ENCODE results near the gene DIS3L2.

DIS3L2 gene

GRCh38 chr2:232235716-232236115, 274.2 kb downstream of the DIS3L2 start:
- Histone ChIP-seq H2BK5ac (ENCODE audit: low read length) (no peak overlapping the region), H2BK120ac (ENCODE audit: low read depth, low read length) (no peak overlapping the region), H2BK12ac (ENCODE audit: low read length) (no peak overlapping the region), H3K4ac (ENCODE audit: low read length) (no peak overlapping the region), H3K9me3 (replicated peaks in 1 of 2; ENCODE audit: control insufficient read depth in 2 of 2, insufficient read depth in 1 of 2, low read depth in 1 of 2, low read length in 2 of 2) (no peaks in the 10 kb centered on the region), H4K91ac (ENCODE audit: low read depth, low read length, poor library complexity) (no peak overlapping the region), H3K9ac (ENCODE audit: low read depth, low read length, poor library complexity) (no peak overlapping the region), H4K8ac (ENCODE audit: low read depth, low read length) (no peak overlapping the region), H3K36me3 (replicated peaks in 1 of 2; ENCODE audit: control insufficient read depth in 2 of 2, insufficient read depth in 2 of 2, low read length in 2 of 2) (peaks cover 0 to 8% of the 10 kb centered on the region in 2 donors), H2AFZ (ENCODE audit: low read length) (no peak overlapping the region), H3K79me1 (ENCODE audit: low read depth, low read length) (no peaks in the 10 kb centered on the region), H2AK5ac (ENCODE audit: low read depth, low read length) (no peak overlapping the region), H2BK15ac (ENCODE audit: low read length) (no peak overlapping the region), H3K23ac (ENCODE audit: low read depth, low read length, poor library complexity) (no peak overlapping the region), H3K18ac (ENCODE audit: low read length) (no peak overlapping the region), H3K27me3 (ENCODE audit: control insufficient read depth in 3 of 3, insufficient read depth in 3 of 3, low read depth in 1 of 3, low read length in 3 of 3) (no peaks in the 10 kb centered on the region), H3K4me1 (ENCODE audit: control insufficient read depth in 2 of 2, insufficient read depth in 1 of 2, low read depth in 1 of 2, low read length in 2 of 2) (peaks cover 4 to 12% of the 10 kb centered on the region in 2 donors), H3K14ac (ENCODE audit: low read length) (no peak overlapping the region), H3K27ac (replicated peaks; ENCODE audit: low read length) (no peak overlapping the region), H3K4me2 (ENCODE audit: insufficient read depth, low read length, poor library complexity, severe bottlenecking) (no peak overlapping the region), H3K4me3 (ENCODE audit: low read length in 2 of 2) (no peak overlapping the region)
- DNase-seq (ENCODE audit: low spot score): peak; percentile 8
- WGBS, 2 donors (ENCODE audit: extremely low coverage in 2 of 2, insufficient read length in 2 of 2, insufficient replicate concordance in 1 of 2): no CpG with 5 or more reads among the region's 5 CpGs

GRCh38 chr2:232236200-232236599, 274.7 kb downstream of the DIS3L2 start:
- Histone ChIP-seq H2BK120ac (ENCODE audit: low read depth, low read length) (no peak overlapping the region), H4K91ac (ENCODE audit: low read depth, low read length, poor library complexity) (no peak overlapping the region), H3K36me3 (replicated peaks in 1 of 2; ENCODE audit: control insufficient read depth in 2 of 2, insufficient read depth in 2 of 2, low read length in 2 of 2) (peaks cover 0 to 8% of the 10 kb centered on the region in 2 donors), H2BK15ac (ENCODE audit: low read length) (no peak overlapping the region), H3K14ac (ENCODE audit: low read length) (no peak overlapping the region), H2AFZ (ENCODE audit: low read length) (no peak overlapping the region), H3K27me3 (ENCODE audit: control insufficient read depth in 3 of 3, insufficient read depth in 3 of 3, low read depth in 1 of 3, low read length in 3 of 3) (no peaks in the 10 kb centered on the region), H3K4me2 (ENCODE audit: insufficient read depth, low read length, poor library complexity, severe bottlenecking) (no peak overlapping the region), H3K18ac (ENCODE audit: low read length) (no peak overlapping the region), H2AK5ac (ENCODE audit: low read depth, low read length) (no peak overlapping the region), H3K4ac (ENCODE audit: low read length) (no peak overlapping the region), H3K79me1 (ENCODE audit: low read depth, low read length) (no peaks in the 10 kb centered on the region), H4K8ac (ENCODE audit: low read depth, low read length) (no peak overlapping the region), H3K4me1 (ENCODE audit: control insufficient read depth in 2 of 2, insufficient read depth in 1 of 2, low read depth in 1 of 2, low read length in 2 of 2) (peaks cover 4 to 11% of the 10 kb centered on the region in 2 donors), H3K23ac (ENCODE audit: low read depth, low read length, poor library complexity) (no peak overlapping the region), H3K9ac (ENCODE audit: low read depth, low read length, poor library complexity) (no peak overlapping the region), H2BK5ac (ENCODE audit: low read length) (no peak overlapping the region), H3K27ac (replicated peaks; ENCODE audit: low read length) (no peak overlapping the region), H3K9me3 (replicated peaks in 1 of 2; ENCODE audit: control insufficient read depth in 2 of 2, insufficient read depth in 1 of 2, low read depth in 1 of 2, low read length in 2 of 2) (no peaks in the 10 kb centered on the region), H3K4me3 (ENCODE audit: low read length in 2 of 2) (no peak overlapping the region), H2BK12ac (ENCODE audit: low read length) (no peak overlapping the region)
- DNase-seq (ENCODE audit: low spot score): no peak

DNA sequence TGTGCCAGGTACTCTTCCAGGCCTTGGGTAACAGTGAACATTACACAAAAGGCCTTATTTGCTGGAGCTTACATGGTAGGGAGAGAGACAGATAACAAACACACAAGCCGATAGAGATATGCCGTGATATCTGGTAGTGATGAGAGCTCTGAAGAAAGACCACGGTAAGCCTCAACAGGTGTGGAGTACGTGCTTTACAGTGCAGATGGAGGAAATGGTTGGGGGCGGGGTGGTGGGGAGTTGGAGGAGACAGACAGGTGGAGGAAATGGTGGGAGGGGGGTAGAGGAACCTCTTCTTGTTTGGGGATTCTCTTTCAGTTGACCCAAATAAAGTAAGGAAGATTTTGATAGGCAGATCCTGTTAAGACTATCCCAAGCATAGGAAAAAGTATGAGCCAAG, 276.0 kb downstream of the DIS3L2 start:
- no peak overlapping the region for H2BK5ac ChIP-seq (ENCODE audit: low read length)
- H3K4me3 ChIP-seq (ENCODE audit: low read length in 2 of 2): no peak overlapping the region
- H2AK5ac ChIP-seq (ENCODE audit: low read depth, low read length): no peak overlapping the region
- H3K4me1 ChIP-seq (ENCODE audit: control insufficient read depth in 2 of 2, insufficient read depth in 1 of 2, low read depth in 1 of 2, low read length in 2 of 2): peaks cover 0 to 3% of the 10 kb centered on the region in 2 donors
- no peak overlapping the region for H3K23ac ChIP-seq (ENCODE audit: low read depth, low read length, poor library complexity)
- no peak overlapping the region for H4K91ac ChIP-seq (ENCODE audit: low read depth, low read length, poor library complexity)
- H3K36me3 ChIP-seq (replicated peaks in 1 of 2; ENCODE audit: control insufficient read depth in 2 of 2, insufficient read depth in 2 of 2, low read length in 2 of 2): peaks cover 0 to 8% of the 10 kb centered on the region in 2 donors
- H4K8ac ChIP-seq (ENCODE audit: low read depth, low read length): no peak overlapping the region
- no peaks in the 10 kb centered on the region for H3K79me1 ChIP-seq (ENCODE audit: low read depth, low read length)
- no peak overlapping the region for H2BK15ac ChIP-seq (ENCODE audit: low read length)
- H2AFZ ChIP-seq (ENCODE audit: low read length): no peak overlapping the region
- H3K9ac ChIP-seq (ENCODE audit: low read depth, low read length, poor library complexity): no peak overlapping the region
- H3K9me3 ChIP-seq (replicated peaks in 1 of 2; ENCODE audit: control insufficient read depth in 2 of 2, insufficient read depth in 1 of 2, low read depth in 1 of 2, low read length in 2 of 2): no peaks in the 10 kb centered on the region
- H3K27me3 ChIP-seq (ENCODE audit: control insufficient read depth in 3 of 3, insufficient read depth in 3 of 3, low read depth in 1 of 3, low read length in 3 of 3): no peaks in the 10 kb centered on the region
- no peak overlapping the region for H3K14ac ChIP-seq (ENCODE audit: low read length)
- WGBS, 2 donors (ENCODE audit: extremely low coverage in 2 of 2, insufficient read length in 2 of 2, insufficient replicate concordance in 1 of 2): no CpG with 5 or more reads among the region's 5 CpGs
- no peak for DNase-seq (ENCODE audit: low spot score)
- H2BK120ac ChIP-seq (ENCODE audit: low read depth, low read length): no peak overlapping the region
- no peak overlapping the region for H3K4ac ChIP-seq (ENCODE audit: low read length)
- no peak overlapping the region for H2BK12ac ChIP-seq (ENCODE audit: low read length)
- H3K4me2 ChIP-seq (ENCODE audit: insufficient read depth, low read length, poor library complexity, severe bottlenecking): no peak overlapping the region
- H3K27ac ChIP-seq (replicated peaks; ENCODE audit: low read length): no peak overlapping the region
- no peak overlapping the region for H3K18ac ChIP-seq (ENCODE audit: low read length)

GRCh38 chr2:232238108-232238507, 276.6 kb downstream of the DIS3L2 start:
- H3K18ac ChIP-seq (ENCODE audit: low read length): no peak overlapping the region
- no peaks in the 10 kb centered on the region for H3K9me3 ChIP-seq (replicated peaks in 1 of 2; ENCODE audit: control insufficient read depth in 2 of 2, insufficient read depth in 1 of 2, low read depth in 1 of 2, low read length in 2 of 2)
- H2BK5ac ChIP-seq (ENCODE audit: low read length): no peak overlapping the region
- no peak overlapping the region for H2BK12ac ChIP-seq (ENCODE audit: low read length)
- H3K23ac ChIP-seq (ENCODE audit: low read depth, low read length, poor library complexity): no peak overlapping the region
- H3K27me3 ChIP-seq (ENCODE audit: control insufficient read depth in 3 of 3, insufficient read depth in 3 of 3, low read depth in 1 of 3, low read length in 3 of 3): no peaks in the 10 kb centered on the region
- H2BK120ac ChIP-seq (ENCODE audit: low read depth, low read length): no peak overlapping the region
- H4K8ac ChIP-seq (ENCODE audit: low read depth, low read length): no peak overlapping the region
- H3K4me3 ChIP-seq (ENCODE audit: low read length in 2 of 2): no peak overlapping the region
- H3K4me1 ChIP-seq (ENCODE audit: control insufficient read depth in 2 of 2, insufficient read depth in 1 of 2, low read depth in 1 of 2, low read length in 2 of 2): peaks cover 0 to 3% of the 10 kb centered on the region in 2 donors
- no peaks in the 10 kb centered on the region for H3K79me1 ChIP-seq (ENCODE audit: low read depth, low read length)
- H3K9ac ChIP-seq (ENCODE audit: low read depth, low read length, poor library complexity): no peak overlapping the region
- no peak overlapping the region for H3K14ac ChIP-seq (ENCODE audit: low read length)
- H2AK5ac ChIP-seq (ENCODE audit: low read depth, low read length): no peak overlapping the region
- no CpG with 5 or more reads among the region's 2 CpGs for WGBS, 2 donors (ENCODE audit: extremely low coverage in 2 of 2, insufficient read length in 2 of 2, insufficient replicate concordance in 1 of 2)
- no peak overlapping the region for H3K4me2 ChIP-seq (ENCODE audit: insufficient read depth, low read length, poor library complexity, severe bottlenecking)
- no peak for DNase-seq (ENCODE audit: low spot score)
- no peak overlapping the region for H2BK15ac ChIP-seq (ENCODE audit: low read length)
- H4K91ac ChIP-seq (ENCODE audit: low read depth, low read length, poor library complexity): no peak overlapping the region
- H3K36me3 ChIP-seq (replicated peaks in 1 of 2; ENCODE audit: control insufficient read depth in 2 of 2, insufficient read depth in 2 of 2, low read length in 2 of 2): peaks cover 0 to 8% of the 10 kb centered on the region in 2 donors
- no peak overlapping the region for H2AFZ ChIP-seq (ENCODE audit: low read length)
- no peak overlapping the region for H3K27ac ChIP-seq (replicated peaks; ENCODE audit: low read length)
- no peak overlapping the region for H3K4ac ChIP-seq (ENCODE audit: low read length)
